ENCODE results near the gene ZNF277.
"Not testable (repeated sequence)": the region's sequence is repeated elsewhere in the genome, so short reads cannot be mapped to it uniquely, and the experiment has no call there.

The ZNF277 gene

DNA sequence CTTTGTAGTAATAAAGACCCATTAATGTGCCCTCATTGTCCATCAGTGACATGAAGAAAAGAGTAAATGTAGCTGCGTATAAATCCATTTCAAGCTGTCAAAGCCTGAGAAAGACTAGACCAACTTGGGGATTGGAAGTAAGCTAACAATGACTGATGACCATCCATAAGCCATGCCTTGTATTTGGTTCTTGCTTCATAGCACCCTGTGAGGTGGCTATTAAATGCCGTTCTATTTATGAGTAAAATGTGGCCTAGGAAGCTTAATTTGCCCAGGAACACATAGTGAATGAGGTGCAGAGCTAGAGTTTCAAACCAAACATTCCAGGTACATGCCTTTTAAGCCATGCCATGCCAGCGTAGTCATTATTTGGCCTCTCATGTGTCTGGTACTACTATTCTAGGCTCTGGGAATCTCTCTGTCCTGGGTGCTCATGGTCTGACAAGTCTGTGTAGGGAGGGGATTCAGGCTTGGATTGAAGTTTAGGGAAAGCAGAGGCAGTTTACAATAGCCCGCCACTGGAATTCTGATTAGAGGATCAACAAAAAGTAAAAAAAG is 92.1 kb downstream of the ZNF277 start:
- DNase-seq: no peak

DNA sequence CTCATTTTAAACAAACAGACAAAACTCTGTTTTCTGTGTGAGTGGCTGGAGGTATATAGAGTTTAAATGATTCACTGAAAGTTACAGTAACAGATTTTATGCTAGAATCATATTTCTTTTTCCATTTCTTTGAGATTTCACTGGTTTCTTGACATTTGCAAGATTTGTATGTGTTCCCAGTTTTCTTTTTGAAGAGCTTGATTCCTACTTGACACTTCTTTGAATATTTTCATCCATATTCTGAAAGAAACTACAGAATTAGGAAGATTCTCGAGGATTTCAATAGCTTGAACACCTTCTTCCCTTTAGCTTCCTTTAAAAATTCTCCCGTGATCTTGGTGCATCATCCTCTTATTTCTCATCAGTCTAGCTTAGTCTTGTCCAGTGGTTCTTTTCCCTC is 93.6 kb downstream of the ZNF277 start:
- no peak for DNase-seq

DNA sequence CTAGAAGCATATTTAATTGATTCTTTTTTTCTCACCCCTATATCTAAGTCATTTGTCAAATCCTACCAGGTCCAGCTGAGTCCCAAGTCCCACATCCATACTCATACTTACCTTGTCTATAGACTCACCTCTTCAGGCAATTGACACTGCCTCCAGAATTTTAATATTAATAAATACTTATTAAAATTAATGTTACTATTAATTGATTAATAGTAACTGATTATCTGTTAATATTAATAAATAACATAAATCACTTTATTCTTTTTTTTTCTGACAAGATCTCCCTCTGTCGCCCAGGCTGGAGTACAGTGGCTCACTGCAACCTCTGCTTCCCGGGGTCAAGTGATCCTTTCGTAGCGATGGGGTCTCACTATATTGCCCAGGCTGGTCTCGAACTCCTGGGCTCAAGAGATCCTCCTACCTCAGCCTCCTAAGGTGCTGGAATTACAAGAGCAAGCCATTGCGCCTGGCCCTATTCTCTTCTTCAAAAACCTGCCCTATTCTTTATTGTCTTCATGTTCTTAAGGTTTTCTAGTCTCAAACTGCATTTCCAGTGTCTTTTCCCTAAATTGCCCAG is 94.4 kb downstream of the ZNF277 start:
- no peak for DNase-seq

DNA sequence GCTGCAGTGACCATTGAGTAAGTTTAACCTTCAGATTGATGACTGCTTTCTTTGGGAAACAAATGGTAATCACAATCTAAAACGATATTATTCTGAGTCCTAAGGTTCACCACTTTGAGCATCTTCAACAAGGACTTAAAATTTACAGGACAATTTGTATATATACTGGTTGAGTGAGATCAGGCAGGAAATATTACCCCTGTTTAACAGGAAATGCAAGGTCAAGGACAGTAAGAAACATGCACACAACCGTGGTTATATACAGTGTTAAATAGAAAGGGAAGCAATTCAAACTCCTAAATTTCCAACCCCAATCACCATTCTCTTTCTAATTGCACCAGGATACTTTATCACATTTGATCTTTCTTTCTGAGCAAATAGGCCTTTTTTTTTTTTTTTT is 96.1 kb downstream of the ZNF277 start:
- DNase-seq: no peak

DNA sequence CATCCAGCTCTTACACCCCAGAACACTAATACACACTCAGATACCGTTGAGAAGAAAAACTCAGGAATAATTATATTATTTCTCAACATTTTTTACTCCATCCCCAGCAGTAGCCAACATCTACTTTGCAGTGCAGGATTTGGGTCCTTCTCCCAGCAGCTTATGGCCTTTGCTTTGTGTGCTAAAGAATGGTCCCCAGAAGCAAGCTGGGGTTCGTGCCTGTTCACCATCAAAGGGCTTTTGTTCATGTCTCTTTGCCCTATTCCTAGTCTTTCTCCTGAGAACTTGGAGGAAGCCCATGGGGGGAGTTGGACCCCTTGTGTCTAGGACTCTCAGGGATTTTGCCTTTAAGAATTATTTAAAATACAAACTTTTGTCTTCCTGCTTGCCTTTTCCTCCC is 100.4 kb downstream of the ZNF277 start:
- no peak for DNase-seq

DNA sequence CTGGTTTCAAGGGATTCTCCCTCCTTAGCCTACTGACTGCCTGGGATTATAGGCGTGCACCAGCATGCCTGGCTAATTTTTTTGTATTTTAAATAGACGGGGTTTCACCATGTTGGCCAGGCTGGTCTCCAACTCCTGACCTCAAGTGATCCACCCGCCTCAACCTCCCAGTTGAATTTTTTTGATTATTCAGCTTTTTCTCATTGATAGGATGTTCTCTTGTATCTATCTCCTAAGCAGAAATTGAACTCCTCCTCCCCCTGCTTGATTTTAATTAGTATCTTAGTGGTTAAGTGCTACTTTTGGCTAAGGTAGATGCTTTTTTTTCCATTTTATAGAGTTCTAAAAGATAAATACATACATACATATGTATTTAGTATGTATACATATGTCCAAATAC is 101.0 kb downstream of the ZNF277 start:
- no peak for DNase-seq

DNA sequence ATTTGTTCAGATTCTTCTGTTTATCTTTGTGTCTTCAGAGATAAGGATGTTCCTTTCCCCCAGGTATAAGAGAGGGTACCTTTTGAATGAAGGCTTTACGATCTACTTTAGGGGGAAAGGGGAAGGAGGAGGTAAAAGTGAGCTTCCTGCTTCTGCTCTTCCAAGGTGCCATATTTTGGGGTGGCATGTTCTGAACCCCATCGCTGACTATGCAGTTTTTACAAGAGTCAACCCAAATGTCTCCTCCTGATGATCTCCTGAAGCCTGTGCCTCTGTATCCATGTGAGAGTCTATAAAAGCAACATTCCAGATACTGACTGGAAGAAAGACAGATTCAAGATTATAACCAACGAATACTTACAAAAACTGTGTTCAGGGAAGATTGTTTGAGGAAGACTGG is 102.5 kb downstream of the ZNF277 start:
- DNase-seq: no peak

DNA sequence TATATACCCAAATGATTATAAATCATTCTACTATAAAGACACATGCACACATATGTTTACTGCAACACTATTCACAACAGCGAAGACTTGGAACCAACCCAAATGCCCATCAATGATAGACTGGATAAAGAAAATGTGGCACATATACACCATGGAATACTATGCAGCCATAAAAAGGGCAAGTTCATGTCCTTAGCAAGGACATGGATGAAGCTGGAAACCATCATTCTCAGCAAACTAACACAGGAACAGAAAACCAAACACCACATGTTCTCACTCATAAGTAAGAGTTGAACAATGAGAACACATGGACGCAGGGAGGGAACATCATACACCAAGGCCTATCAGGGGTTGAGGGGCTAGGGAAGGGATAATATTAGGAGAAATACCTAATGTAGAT is 110.3 kb downstream of the ZNF277 start:
- DNase-seq: not testable (repeated sequence)

DNA sequence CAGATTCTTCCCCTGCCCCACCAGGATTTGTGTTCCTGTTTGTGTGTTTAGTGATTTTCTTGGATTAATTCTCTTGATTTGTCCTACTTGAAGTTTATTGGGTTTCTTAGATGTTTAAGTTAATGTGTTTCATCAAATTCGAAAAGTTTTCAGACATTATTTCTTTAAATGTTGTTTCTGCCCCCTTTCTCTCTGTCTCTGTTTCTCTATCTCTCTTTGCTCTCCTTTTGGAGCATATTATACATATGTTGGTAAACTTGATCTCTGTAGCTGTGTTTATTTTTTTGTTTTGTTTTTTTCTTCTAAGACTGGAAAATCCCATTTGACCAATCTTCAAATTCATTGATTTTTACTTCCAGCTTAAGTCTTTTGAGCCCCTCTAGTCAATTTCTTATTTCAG is 115.6 kb downstream of the ZNF277 start:
- no peak for DNase-seq

DNA sequence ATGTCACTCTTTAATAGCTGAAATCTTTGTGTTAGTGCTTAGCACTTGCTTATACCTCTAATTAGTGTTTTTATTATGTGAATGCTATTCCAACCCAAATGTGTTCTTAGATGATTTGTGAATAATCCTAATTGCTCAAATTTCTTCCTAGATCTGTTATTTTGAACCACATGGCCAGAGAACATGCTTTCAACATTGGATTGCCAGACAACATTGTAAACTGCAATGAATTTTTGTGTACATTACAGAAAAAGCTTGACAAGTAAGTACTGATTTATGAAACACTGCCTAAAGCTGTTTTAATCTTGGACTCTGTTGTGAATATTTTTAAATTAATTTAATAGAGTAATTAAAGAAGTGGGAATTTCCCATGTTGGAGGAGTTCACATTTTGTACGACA is 121.1 kb downstream of the ZNF277 start:
- no peak for DNase-seq

DNA sequence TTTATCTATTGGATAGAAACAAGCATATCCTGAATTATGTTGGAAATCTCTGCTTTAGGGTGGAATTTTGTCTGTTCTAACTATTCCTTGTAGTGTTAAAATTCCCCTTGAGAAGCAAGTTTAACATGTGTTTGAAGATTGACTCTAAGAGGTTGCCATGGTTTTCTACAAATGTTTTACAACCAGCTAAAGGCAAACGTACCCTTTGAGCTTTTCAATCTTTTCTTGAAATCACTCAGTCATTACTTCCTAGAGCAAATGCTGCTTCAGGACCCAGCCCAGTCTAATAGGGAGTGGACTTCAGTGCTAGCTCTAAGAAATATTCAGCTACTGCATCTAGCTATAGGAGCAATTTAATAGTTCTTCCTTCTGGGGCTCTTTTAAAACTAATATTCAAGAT is 125.0 kb downstream of the ZNF277 start:
- DNase-seq: no peak

DNA sequence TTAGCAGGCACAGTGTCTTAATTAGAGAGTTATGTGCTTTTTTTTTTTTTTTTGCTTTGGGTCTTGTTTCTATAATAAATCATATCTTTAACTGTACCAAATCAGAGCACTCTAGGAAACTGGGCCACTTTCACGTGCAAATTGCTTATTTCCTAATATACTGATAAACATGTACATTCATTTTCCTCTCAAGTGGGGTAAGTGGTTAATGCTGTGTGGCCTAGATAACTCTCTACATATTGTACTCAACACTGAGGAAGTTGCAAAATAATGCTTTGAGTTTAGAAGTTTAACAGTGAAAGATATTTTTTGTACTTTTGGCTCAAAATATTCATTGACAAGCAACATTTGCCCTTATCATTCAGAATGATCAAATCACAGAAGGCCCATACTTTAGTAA is 127.9 kb downstream of the ZNF277 start:
- no peak for DNase-seq

DNA sequence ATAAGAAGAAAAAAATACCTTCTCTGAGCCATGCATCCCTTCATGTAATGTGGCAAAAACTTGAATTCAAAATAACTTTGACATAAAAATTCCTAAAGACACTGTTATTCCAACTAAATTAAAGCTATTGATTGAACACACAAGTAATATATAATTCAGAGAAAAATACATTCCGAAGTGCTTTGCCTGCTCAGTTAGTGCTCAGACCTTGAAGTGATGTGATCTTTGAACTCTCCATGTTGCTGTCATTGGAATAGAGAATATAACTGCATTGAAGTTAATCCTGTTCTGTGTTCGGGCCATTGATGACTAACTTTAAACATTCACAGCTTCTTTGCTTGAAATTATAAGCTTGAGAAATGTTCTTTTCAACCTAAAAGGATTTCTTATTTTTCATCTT is 129.8 kb downstream of the ZNF277 start:
- DNase-seq: no peak

DNA sequence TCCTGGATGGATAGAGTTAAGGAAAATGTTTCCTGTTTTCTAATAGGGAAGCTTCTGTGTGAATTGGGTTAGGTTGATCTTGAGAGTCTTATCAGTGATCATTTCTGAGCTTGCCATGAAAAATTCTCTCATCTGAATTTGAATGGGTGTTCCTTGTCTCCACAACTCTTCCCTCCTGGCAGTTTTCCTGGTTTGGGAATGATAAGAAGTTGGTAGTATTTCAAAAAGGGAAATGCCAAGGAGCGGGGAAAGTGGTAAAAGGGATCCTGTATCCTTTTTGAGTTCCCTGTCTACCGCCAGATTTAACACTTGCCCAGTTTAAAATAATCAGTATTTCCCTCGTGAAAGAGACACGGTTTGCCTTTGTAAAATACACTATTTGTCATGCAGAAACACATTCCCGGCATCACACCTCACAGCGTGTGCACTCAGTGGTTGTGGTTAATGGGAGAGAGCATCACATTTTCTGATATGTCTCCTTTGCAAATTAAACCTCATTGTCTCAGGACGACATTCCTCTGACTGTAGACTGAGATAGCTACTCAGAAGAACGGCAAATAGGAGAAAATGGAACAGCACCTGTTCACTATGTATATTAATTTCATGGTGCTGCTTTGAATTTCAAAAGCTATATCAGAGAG is 130.6 kb downstream of the ZNF277 start:
- DNase-seq: no peak

DNA sequence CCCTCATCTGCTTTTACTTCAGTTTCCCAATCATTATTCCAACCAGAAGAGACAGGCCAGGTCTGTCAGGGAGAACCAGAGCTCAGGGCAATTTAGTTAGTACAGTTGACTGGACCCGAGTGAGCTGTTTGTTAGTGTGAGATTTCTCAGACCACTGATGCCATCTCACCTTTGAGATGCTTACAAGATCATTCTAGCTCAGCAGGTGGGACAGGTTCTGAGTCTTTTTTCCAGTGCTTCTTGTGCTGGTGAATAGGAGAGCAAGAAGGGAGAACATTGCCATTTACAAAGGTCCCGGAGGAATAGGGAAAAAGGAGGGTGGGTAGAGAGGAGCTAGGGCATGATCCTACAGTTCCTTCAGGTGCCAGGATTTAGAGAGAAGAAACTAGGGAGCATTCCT is 131.4 kb downstream of the ZNF277 start:
- DNase-seq: no peak

DNA sequence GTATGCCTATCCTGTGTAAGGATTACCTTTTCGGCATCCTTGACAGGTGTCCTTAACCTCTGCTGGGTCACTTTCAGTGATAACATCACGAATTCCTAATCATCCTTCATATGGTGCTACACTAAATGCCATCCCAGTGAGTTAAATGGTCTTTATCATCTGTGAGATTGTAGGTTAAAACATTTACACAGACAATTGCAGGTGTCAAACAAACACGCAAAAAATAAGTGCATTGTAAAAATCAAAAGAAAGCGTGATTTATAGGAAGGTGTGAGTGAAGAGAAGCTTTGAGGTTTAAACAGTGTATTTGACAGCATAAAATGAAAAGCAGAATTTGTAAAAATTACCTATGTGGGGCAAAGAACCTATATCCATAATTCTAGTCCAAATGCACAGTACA is 132.3 kb downstream of the ZNF277 start:
- DNase-seq: no peak

DNA sequence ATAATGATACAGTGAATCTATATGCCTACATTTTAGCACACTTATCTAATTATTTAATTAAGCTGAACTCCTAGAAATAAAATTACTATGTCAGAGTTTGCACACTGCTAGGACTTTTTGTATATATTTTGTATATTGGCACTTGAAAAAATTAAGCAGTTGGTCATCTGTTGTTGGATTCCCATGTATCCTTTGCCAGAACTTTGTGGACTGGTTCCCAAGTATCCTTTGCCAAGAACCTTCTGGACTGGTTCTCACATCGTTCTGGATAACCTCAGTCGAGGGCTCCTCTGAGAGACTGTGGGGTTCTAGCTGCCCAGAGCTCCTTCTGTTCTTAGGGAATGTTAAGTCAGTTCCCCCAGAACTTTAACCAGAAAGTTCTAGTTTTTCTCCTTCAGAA is 135.0 kb downstream of the ZNF277 start:
- no peak for DNase-seq

DNA sequence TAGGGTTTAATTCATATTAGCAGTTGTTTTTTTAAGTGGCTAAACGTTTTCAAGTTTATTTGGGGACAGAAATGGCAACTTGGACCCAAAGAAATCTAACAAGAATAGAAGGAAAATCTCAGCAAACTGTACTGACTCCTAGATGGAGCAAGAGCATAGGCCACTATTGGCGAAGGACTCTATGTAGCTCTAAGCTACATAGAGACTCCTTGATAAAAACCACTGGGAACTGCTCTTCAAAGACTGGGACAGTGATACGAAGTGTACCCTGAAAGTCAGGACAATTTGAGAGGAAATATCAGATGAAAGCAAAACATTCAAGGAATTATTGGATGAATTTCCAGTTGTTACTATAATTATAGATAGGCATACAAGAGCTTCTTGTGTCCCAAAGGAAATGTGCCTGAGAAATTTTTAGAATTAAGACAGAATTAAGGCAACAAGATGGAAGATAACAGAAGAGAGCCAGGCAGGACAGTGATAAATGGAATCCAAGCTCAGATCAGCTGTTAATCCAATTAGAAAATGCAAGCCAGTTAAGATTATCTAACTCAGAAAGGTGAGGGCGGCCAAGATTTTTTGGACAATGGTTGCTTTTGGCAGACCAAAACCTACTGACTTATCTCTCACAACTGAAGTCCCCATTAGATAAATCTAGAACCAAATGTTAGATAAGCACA is 140.0 kb downstream of the ZNF277 start:
- no peak for DNase-seq

DNA sequence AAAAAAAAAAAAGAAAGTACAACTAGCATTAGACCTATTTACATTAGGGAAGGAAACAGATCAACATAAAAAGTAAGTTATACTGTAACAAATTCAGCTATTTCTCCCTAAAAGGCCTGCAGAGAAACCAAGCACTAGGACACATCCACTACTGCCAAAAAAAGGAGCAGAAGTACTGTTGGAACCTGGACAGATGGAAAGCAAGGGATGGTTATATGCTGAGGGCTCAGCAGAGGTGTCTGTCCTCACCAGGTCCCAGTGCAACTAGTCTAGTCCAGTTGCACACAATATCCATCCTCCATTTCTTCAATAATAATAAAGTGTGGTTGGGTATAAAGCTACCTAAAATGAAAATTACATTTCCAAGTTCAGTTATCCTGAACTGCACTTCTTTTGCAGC is 140.6 kb downstream of the ZNF277 start:
- no peak for DNase-seq

DNA sequence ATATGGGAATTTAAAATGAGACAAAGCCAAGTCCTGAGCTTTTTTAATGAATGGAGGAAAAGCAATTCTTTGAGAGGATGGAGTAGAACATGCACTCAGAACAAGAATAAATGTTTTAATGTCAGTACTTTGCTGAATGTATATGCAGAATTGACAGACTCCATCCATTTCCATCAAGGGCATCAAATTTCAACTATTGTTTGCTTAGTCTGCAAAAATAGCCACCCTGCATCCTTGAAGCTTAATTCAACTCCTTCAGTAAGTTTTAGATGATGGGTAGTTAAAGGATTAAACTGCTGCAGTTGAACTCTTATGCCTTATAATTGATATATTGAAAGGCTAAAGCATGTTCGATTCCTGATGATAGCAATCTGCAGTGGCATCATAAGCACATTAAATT is 144.1 kb downstream of the ZNF277 start:
- no peak for DNase-seq

DNA sequence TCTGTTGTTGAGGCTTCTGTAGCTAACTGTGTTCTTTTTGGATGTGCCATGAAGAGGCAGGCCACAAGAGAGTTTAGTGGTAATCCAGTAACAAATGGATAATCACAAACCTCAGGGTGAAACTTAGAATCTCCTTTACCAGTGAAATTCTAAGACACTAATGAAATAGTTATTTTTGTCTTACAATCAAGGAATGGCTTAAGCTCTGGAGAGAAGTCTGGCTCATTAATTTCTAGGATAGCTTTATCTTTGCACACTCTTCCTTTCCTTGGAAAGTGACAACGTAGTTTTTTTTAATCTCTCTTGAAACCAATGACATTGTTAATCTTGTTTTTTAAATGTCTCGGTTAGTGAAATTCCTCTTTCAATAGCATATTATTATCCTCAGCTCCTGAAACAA is 150.1 kb downstream of the ZNF277 start:
- DNase-seq: no peak

DNA sequence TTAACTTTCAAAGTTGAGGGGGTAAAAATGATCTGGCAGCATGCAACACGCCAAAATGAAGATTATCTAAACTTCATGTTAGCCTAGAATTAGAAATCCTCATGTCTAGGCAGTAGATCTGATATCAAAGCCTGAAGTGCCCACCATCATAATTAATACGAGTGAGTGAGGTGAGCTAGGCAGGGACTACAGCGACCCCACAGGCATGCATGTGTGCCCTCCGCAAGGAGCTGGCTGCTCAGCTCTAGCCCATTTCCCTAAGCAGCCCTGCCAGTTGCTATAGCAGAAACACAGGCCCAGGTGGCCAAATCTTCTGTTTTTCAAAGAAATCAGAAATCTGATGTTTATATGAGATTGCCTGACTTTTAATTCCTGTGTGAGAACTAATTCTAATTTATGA is 150.6 kb downstream of the ZNF277 start:
- DNase-seq: no peak

DNA sequence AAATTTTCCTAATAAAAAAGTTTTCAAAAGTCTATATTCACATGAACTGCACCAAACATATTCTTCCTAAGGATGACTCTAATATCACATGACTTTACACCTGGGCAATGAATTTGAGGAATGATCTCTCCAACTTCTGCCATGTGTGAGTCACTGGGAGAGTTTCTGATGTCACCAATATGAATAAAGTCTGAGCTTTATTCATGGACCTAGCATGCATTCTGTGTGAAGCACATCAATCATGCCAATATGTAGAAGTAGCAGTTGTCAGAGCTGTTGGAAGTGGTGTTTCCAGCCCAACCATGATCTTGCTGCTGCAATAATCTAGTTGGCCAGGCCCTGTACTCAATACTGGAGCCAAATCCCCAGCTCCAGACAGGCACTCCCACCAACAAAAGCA is 152.0 kb downstream of the ZNF277 start:
- no peak for DNase-seq

DNA sequence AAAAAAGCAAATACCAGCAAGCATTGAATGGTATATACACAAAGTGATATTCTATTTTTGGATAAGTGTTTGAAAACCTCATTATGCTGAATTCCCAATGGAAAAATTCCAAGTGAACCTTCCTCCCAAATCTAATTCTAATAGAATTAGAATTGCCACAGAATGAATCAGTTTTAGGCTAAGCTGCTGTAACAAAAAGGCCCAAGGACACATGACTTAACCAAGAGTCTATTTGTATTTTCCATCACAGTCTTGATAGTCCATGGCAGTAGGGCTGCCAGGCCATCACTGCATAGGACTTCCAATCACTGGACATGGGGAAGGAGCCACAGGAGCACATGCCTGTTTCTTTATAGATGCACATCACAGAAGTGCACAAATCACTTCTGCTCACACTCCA is 152.6 kb downstream of the ZNF277 start:
- no peak for DNase-seq

DNA sequence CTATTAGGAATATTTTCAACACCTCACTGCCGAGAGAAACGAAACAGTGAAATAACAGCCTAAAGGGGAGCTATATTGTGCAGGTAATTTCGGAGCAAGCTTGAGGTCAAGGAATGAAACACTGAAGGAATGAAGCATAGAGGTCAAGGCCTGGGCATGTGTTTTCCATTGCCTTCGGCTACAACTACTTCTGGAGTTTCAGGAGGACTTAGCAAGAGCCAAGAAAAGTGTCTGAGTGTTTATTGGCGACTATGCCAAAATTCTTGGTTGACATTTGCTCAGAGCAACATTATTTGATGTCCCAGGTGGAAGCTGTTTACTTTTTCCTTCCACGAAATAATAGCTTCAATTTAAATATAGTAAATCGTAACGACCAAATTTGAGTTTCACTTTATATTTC is 154.2 kb downstream of the ZNF277 start:
- DNase-seq: no peak

Measured in inflammatory macrophage treated with lipopolysaccharide for 1 hour (primary cell).